ENCODE data around the gene OR13C8.
"Not testable (repeated sequence)": the region's sequence is repeated elsewhere in the genome, so short reads cannot be mapped to it uniquely, and the experiment has no call there.

Gene OR13C8

DNA sequence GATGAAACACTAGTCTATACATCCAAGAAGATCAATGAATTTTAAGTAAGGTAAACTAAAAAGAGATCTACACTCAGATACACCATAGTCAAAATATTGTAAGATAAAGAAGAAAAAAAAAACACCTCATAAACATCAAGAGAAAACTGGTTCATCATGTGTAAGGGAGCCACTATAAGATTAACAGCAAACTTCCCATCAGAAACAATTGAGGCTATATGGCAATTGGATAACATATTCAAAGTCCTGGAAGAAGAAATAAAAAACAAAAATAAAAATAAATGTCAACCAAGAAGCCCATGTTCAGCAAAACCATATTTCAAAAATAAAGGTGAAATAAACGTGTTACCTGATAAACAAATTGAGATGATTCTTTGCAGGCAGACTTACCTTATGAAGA, 3.6 kb downstream of the OR13C8 start:
- Histone ChIP-seq H3K4me3 (ENCODE audit: low read length in 2 of 2) (no peak overlapping the region), H3K9ac (ENCODE audit: low read depth in 1 of 2, low read length in 2 of 2) (no peak overlapping the region), H3K27ac (ENCODE audit: low read depth in 2 of 2, low read length in 2 of 2) (no peak overlapping the region), H3K27me3 (ENCODE audit: control insufficient read depth in 2 of 2, insufficient read depth in 2 of 2, low read length in 2 of 2) (no peaks in the 10 kb centered on the region), H3K4me1 (ENCODE audit: control insufficient read depth in 2 of 2, insufficient read depth in 2 of 2, low read length in 2 of 2) (no peaks in the 10 kb centered on the region), H3K36me3 (ENCODE audit: control insufficient read depth in 2 of 2, insufficient read depth in 2 of 2, low read length in 2 of 2) (no peaks in the 10 kb centered on the region), H3K9me3 (ENCODE audit: control insufficient read depth in 2 of 2, low read length in 2 of 2) (no peaks in the 10 kb centered on the region)

DNA sequence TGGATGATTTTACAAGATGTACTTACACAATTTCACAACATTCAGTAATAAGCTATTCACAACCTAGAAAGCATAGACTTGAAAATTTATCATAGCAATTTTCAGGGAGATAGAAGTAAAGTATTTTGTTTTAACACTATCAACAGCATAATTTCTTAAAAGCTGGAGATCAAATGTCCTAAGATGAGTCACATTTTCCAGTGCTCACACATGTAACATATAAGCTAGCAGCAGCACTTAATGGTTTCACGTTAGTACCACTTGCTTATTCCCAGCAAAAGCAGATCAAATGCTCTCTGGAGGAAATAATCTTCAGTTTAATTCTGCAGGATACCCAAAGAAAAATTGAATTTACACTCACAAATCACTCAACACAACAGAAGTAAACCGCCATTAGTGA, 6.5 kb downstream of the OR13C8 start:
- H3K9ac ChIP-seq (ENCODE audit: low read depth in 1 of 2, low read length in 2 of 2): no peak overlapping the region
- no peaks in the 10 kb centered on the region for H3K27me3 ChIP-seq (ENCODE audit: control insufficient read depth in 2 of 2, insufficient read depth in 2 of 2, low read length in 2 of 2)
- H3K27ac ChIP-seq (ENCODE audit: low read depth in 2 of 2, low read length in 2 of 2): no peak overlapping the region
- no peak overlapping the region for H3K4me3 ChIP-seq (ENCODE audit: low read length in 2 of 2)
- no peaks in the 10 kb centered on the region for H3K4me1 ChIP-seq (ENCODE audit: control insufficient read depth in 2 of 2, insufficient read depth in 2 of 2, low read length in 2 of 2)
- no peaks in the 10 kb centered on the region for H3K36me3 ChIP-seq (ENCODE audit: control insufficient read depth in 2 of 2, insufficient read depth in 2 of 2, low read length in 2 of 2)
- no peaks in the 10 kb centered on the region for H3K9me3 ChIP-seq (ENCODE audit: control insufficient read depth in 2 of 2, low read length in 2 of 2)

DNA sequence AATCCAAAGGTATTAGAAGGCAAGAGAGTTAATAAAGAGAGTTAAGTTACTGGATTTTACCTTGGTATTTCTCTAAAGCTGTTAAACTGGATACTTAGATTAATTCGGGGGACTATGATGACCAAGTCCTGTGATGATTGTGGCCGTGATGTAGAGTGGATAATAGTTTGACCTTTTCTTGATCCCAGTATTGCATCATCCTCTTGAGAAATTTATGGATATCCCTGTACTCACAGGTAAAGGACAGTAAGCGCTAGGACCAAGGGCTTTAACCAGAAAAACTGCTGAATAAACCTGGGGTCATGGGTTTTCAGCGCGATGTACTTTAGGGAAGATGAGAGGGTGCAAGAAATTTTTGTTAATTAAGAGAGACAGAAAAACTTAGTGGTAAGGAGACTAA, 8.3 kb downstream of the OR13C8 start:
- no peaks in the 10 kb centered on the region for H3K36me3 ChIP-seq (ENCODE audit: control insufficient read depth in 2 of 2, insufficient read depth in 2 of 2, low read length in 2 of 2)
- H3K27ac ChIP-seq (ENCODE audit: low read depth in 2 of 2, low read length in 2 of 2): no peak overlapping the region
- no peak overlapping the region for H3K4me3 ChIP-seq (ENCODE audit: low read length in 2 of 2)
- no peaks in the 10 kb centered on the region for H3K9me3 ChIP-seq (ENCODE audit: control insufficient read depth in 2 of 2, low read length in 2 of 2)
- H3K9ac ChIP-seq (ENCODE audit: low read depth in 1 of 2, low read length in 2 of 2): no peak overlapping the region
- H3K4me1 ChIP-seq (ENCODE audit: control insufficient read depth in 2 of 2, insufficient read depth in 2 of 2, low read length in 2 of 2): no peaks in the 10 kb centered on the region
- no peaks in the 10 kb centered on the region for H3K27me3 ChIP-seq (ENCODE audit: control insufficient read depth in 2 of 2, insufficient read depth in 2 of 2, low read length in 2 of 2)

DNA sequence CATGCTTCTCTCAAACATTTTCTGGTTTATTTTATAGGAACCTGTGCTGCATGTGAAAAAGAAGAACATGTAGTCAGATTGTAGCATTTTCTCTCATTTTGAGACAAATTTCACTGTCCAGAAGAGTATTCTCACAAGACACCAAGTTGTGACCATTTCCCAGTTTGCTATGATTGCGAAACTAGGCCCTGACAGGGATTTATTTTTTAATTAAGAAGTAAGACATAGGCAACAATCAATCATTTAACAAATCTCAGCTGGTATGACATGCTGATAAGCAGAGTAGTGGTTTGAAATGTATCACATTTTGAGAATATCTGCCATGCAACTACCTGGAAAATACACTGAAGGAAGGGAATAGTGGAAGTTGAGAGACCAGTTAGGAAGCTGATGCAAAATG, 11.6 kb downstream of the OR13C8 start:
- H3K9ac ChIP-seq (ENCODE audit: low read depth in 1 of 2, low read length in 2 of 2): no peak overlapping the region
- no peaks in the 10 kb centered on the region for H3K4me1 ChIP-seq (ENCODE audit: control insufficient read depth in 2 of 2, insufficient read depth in 2 of 2, low read length in 2 of 2)
- H3K9me3 ChIP-seq (ENCODE audit: control insufficient read depth in 2 of 2, low read length in 2 of 2): no peaks in the 10 kb centered on the region
- no peaks in the 10 kb centered on the region for H3K27me3 ChIP-seq (ENCODE audit: control insufficient read depth in 2 of 2, insufficient read depth in 2 of 2, low read length in 2 of 2)
- H3K27ac ChIP-seq (ENCODE audit: low read depth in 2 of 2, low read length in 2 of 2): no peak overlapping the region
- no peak overlapping the region for H3K4me3 ChIP-seq (ENCODE audit: low read length in 2 of 2)
- no peaks in the 10 kb centered on the region for H3K36me3 ChIP-seq (ENCODE audit: control insufficient read depth in 2 of 2, insufficient read depth in 2 of 2, low read length in 2 of 2)

DNA sequence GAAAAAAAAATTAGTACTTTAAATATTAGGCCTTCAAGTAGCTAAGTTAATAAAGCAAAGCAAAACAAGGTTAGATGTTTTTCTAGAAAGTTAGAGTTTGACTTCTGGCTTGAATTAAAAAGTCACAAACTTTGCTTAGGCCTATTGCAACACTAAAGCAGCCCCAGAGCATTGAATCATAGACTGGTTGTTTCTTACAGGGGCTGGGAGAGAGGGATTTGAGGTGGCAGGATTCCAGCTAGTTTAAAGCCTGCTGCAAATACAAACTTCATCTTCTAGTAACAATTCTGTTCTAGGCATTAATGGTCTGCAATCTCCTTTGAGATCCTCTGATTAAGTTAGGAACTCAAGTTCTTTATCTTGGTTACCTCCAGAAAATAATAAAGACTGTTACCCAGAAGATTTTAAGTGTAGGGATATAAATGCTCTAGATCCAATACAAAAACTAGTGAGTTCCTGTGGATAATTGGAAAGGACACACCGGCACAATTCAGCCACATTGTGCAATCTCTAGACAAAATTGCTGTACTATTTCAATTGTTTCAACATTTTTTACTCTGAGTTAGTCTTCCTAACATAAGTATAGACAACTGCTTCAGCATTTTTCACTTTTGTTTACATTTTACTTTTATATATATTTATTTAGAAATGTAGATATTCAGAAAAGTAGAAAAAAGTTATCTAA, 17.7 kb downstream of the OR13C8 start:
- H3K9me3 ChIP-seq (ENCODE audit: control insufficient read depth in 2 of 2, low read length in 2 of 2): no peaks in the 10 kb centered on the region
- no peak overlapping the region for H3K4me3 ChIP-seq (ENCODE audit: low read length in 2 of 2)
- H3K36me3 ChIP-seq (ENCODE audit: control insufficient read depth in 2 of 2, insufficient read depth in 2 of 2, low read length in 2 of 2): no peaks in the 10 kb centered on the region
- H3K27ac ChIP-seq (ENCODE audit: low read depth in 2 of 2, low read length in 2 of 2): no peak overlapping the region
- H3K4me1 ChIP-seq (ENCODE audit: control insufficient read depth in 2 of 2, insufficient read depth in 2 of 2, low read length in 2 of 2): no peaks in the 10 kb centered on the region
- no peak overlapping the region for H3K9ac ChIP-seq (ENCODE audit: low read depth in 1 of 2, low read length in 2 of 2)
- H3K27me3 ChIP-seq (ENCODE audit: control insufficient read depth in 2 of 2, insufficient read depth in 2 of 2, low read length in 2 of 2): no peaks in the 10 kb centered on the region

GRCh38 chr9:104589626-104590025, 20.7 kb downstream of the OR13C8 start:
- no peaks in the 10 kb centered on the region for H3K4me1 ChIP-seq (ENCODE audit: control insufficient read depth in 2 of 2, insufficient read depth in 2 of 2, low read length in 2 of 2)
- no peak overlapping the region for H3K4me3 ChIP-seq (ENCODE audit: low read length in 2 of 2)
- no peak overlapping the region for H3K27ac ChIP-seq (ENCODE audit: low read depth in 2 of 2, low read length in 2 of 2)
- H3K27me3 ChIP-seq (ENCODE audit: control insufficient read depth in 2 of 2, insufficient read depth in 2 of 2, low read length in 2 of 2): no peaks in the 10 kb centered on the region
- H3K36me3 ChIP-seq (ENCODE audit: control insufficient read depth in 2 of 2, insufficient read depth in 2 of 2, low read length in 2 of 2): no peaks in the 10 kb centered on the region
- H3K9me3 ChIP-seq (ENCODE audit: control insufficient read depth in 2 of 2, low read length in 2 of 2): no peaks in the 10 kb centered on the region
- no peak overlapping the region for H3K9ac ChIP-seq (ENCODE audit: low read depth in 1 of 2, low read length in 2 of 2)

GRCh38 chr9:104598749-104599148, 29.8 kb downstream of the OR13C8 start:
- H3K27ac ChIP-seq (ENCODE audit: low read depth in 2 of 2, low read length in 2 of 2); H3K9me3 ChIP-seq (ENCODE audit: control insufficient read depth in 2 of 2, low read length in 2 of 2); H3K4me1 ChIP-seq (ENCODE audit: control insufficient read depth in 2 of 2, insufficient read depth in 2 of 2, low read length in 2 of 2); H3K27me3 ChIP-seq (ENCODE audit: control insufficient read depth in 2 of 2, insufficient read depth in 2 of 2, low read length in 2 of 2); H3K4me3 ChIP-seq (ENCODE audit: low read length in 2 of 2); H3K36me3 ChIP-seq (ENCODE audit: control insufficient read depth in 2 of 2, insufficient read depth in 2 of 2, low read length in 2 of 2); H3K9ac ChIP-seq (ENCODE audit: low read depth in 1 of 2, low read length in 2 of 2): not testable (repeated sequence)

DNA sequence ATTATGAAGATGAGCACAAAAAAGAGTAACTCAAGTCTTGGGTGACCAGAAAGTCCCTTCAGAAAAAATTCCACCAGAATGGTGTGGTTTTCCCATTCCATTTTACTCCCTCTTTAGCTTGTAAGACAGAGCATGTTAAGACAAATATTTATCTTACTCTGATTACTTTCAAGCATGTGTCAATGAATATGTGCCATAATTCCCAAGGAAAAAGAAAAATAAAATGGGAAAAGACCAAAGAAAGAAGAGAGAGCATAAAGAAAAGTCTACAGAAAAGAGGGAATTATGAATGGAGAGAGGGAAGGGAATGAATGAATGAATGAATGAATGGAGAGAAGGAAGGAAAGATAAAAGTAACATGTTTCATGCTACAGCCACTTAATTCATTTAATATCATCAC, 30.3 kb downstream of the OR13C8 start, which contains the start of gene OR13C5:
Gene OR13C5 (minus strand): TSS at position 101 of the 400 bp plus-strand sequence. CDS start 0 bp downstream, at position 101.
- H3K27ac ChIP-seq (ENCODE audit: low read depth in 2 of 2, low read length in 2 of 2); H3K9ac ChIP-seq (ENCODE audit: low read depth in 1 of 2, low read length in 2 of 2); H3K4me3 ChIP-seq (ENCODE audit: low read length in 2 of 2); H3K36me3 ChIP-seq (ENCODE audit: control insufficient read depth in 2 of 2, insufficient read depth in 2 of 2, low read length in 2 of 2); H3K4me1 ChIP-seq (ENCODE audit: control insufficient read depth in 2 of 2, insufficient read depth in 2 of 2, low read length in 2 of 2); H3K27me3 ChIP-seq (ENCODE audit: control insufficient read depth in 2 of 2, insufficient read depth in 2 of 2, low read length in 2 of 2); H3K9me3 ChIP-seq (ENCODE audit: control insufficient read depth in 2 of 2, low read length in 2 of 2): not testable (repeated sequence)

DNA sequence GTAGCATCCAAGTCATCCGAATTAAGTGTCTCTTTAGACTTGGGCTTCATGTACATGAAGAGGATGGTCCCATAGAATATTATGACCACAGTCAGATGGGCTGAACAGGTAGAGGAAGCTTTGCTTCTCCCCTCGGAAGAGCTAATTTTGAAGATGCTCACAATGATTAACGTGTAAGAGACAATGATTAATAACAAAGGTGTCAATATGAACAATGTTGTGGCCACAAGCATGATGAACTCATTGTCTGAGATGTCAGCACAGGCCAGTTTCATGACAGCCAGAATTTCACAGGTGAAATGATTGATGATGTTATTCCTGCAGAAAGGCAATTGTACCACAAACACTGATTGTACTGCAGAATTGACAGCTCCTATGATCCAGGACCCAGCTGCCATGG, 35.8 kb downstream of the OR13C8 start:
- Histone ChIP-seq H3K27me3 (ENCODE audit: control insufficient read depth in 2 of 2, insufficient read depth in 2 of 2, low read length in 2 of 2) (no peaks in the 10 kb centered on the region), H3K4me3 (ENCODE audit: low read length in 2 of 2) (no peak overlapping the region), H3K36me3 (ENCODE audit: control insufficient read depth in 2 of 2, insufficient read depth in 2 of 2, low read length in 2 of 2) (no peaks in the 10 kb centered on the region), H3K27ac (ENCODE audit: low read depth in 2 of 2, low read length in 2 of 2) (no peak overlapping the region), H3K9ac (ENCODE audit: low read depth in 1 of 2, low read length in 2 of 2) (no peak overlapping the region), H3K4me1 (ENCODE audit: control insufficient read depth in 2 of 2, insufficient read depth in 2 of 2, low read length in 2 of 2) (no peaks in the 10 kb centered on the region), H3K9me3 (ENCODE audit: control insufficient read depth in 2 of 2, low read length in 2 of 2) (no peaks in the 10 kb centered on the region)

- not testable (repeated sequence) for H3K9ac ChIP-seq (ENCODE audit: low read depth in 1 of 2, low read length in 2 of 2); H3K27me3 ChIP-seq (ENCODE audit: control insufficient read depth in 2 of 2, insufficient read depth in 2 of 2, low read length in 2 of 2); H3K4me3 ChIP-seq (ENCODE audit: low read length in 2 of 2); H3K4me1 ChIP-seq (ENCODE audit: control insufficient read depth in 2 of 2, insufficient read depth in 2 of 2, low read length in 2 of 2); H3K9me3 ChIP-seq (ENCODE audit: control insufficient read depth in 2 of 2, low read length in 2 of 2); H3K36me3 ChIP-seq (ENCODE audit: control insufficient read depth in 2 of 2, insufficient read depth in 2 of 2, low read length in 2 of 2); H3K27ac ChIP-seq (ENCODE audit: low read depth in 2 of 2, low read length in 2 of 2)
Measured at GRCh38 chr9:104605527-104605926, 36.6 kb downstream of the OR13C8 start, which contains the start of gene OR13C2. OR13C2 (minus strand) TSS chr9:104605627; CDS start chr9:104605627, 0 bp downstream.

GRCh38 chr9:104606152-104606551, 37.2 kb downstream of the OR13C8 start:
- Histone ChIP-seq H3K27ac (ENCODE audit: low read depth in 2 of 2, low read length in 2 of 2) (no peak overlapping the region), H3K4me3 (ENCODE audit: low read length in 2 of 2) (no peak overlapping the region), H3K36me3 (ENCODE audit: control insufficient read depth in 2 of 2, insufficient read depth in 2 of 2, low read length in 2 of 2) (no peaks in the 10 kb centered on the region), H3K9ac (ENCODE audit: low read depth in 1 of 2, low read length in 2 of 2) (no peak overlapping the region), H3K4me1 (ENCODE audit: control insufficient read depth in 2 of 2, insufficient read depth in 2 of 2, low read length in 2 of 2) (no peaks in the 10 kb centered on the region), H3K27me3 (ENCODE audit: control insufficient read depth in 2 of 2, insufficient read depth in 2 of 2, low read length in 2 of 2) (no peaks in the 10 kb centered on the region), H3K9me3 (ENCODE audit: control insufficient read depth in 2 of 2, low read length in 2 of 2) (no peaks in the 10 kb centered on the region)

Measured in mucosa of rectum (tissue), 2 donors.